ENCODE results near the gene LCMT2. TPM values are rescaled to one million over a fixed set of nuclear protein-coding genes. Genes with fewer than 3 reads are reported as not detected.

Gene LCMT2
- 16.0 TPM for polyA plus RNA-seq (2013, experiment 1 of 4)
- polyA plus RNA-seq (2013, experiment 2 of 4): 21.3 TPM
- polyA plus RNA-seq (2013, experiment 3 of 4): 12.4 TPM
- polyA plus RNA-seq (2013, experiment 4 of 4): 12.7 TPM

GRCh38 chr15:43329960-43330779 is at the start of gene LCMT2:
TSS of gene LCMT2 (minus strand) at chr15:43330573. CDS start at chr15:43330489, 84 bp downstream.
- H3K4me3 ChIP-seq (ENCODE audit: insufficient read depth, low read depth, low read length): peak within 1 kb of the TSS; percentile 89
- no peaks in the 10 kb centered on the region for H3K27me3 ChIP-seq (ENCODE audit: control insufficient read depth, insufficient read depth, low read length, poor library complexity, severe bottlenecking)
- peaks cover 4% of the 10 kb centered on the region for H3K4me1 ChIP-seq (ENCODE audit: control insufficient read depth, insufficient read depth, low read length)
- peak within 1 kb of the TSS; percentile 91 for H3K27ac ChIP-seq (ENCODE audit: insufficient read depth, low read depth, low read length, poor library complexity, severe bottlenecking)
- H3K9me3 ChIP-seq (ENCODE audit: control insufficient read depth, low read length): no peaks in the 10 kb centered on the region
- WGBS, 2 experiments: 0% methylated on average over 86 of the region's 86 CpGs
- no peaks in the 10 kb centered on the region for H3K36me3 ChIP-seq (ENCODE audit: control insufficient read depth, insufficient read depth, low read length)

- H3K27ac ChIP-seq (ENCODE audit: insufficient read depth, low read depth, low read length, poor library complexity, severe bottlenecking): no peak overlapping the region
- no peaks in the 10 kb centered on the region for H3K4me1 ChIP-seq (ENCODE audit: control insufficient read depth, insufficient read depth, low read length)
- H3K9me3 ChIP-seq (ENCODE audit: control insufficient read depth, low read length): no peaks in the 10 kb centered on the region
- H3K36me3 ChIP-seq (ENCODE audit: control insufficient read depth, insufficient read depth, low read length): peaks cover 28% of the 10 kb centered on the region
- H3K27me3 ChIP-seq (ENCODE audit: control insufficient read depth, insufficient read depth, low read length, poor library complexity, severe bottlenecking): no peaks in the 10 kb centered on the region
- no peak overlapping the region for H3K4me3 ChIP-seq (ENCODE audit: insufficient read depth, low read depth, low read length)
Measured at GRCh38 chr15:43378601-43379000, 48.2 kb upstream of the LCMT2 start.

- Histone ChIP-seq H3K27ac (ENCODE audit: insufficient read depth, low read depth, low read length, poor library complexity, severe bottlenecking) (no peak overlapping the region), H3K4me1 (ENCODE audit: control insufficient read depth, insufficient read depth, low read length) (peaks cover 4% of the 10 kb centered on the region), H3K9me3 (ENCODE audit: control insufficient read depth, low read length) (no peaks in the 10 kb centered on the region), H3K27me3 (ENCODE audit: control insufficient read depth, insufficient read depth, low read length, poor library complexity, severe bottlenecking) (no peaks in the 10 kb centered on the region), H3K36me3 (ENCODE audit: control insufficient read depth, insufficient read depth, low read length) (peaks cover 23% of the 10 kb centered on the region), H3K4me3 (ENCODE audit: insufficient read depth, low read depth, low read length) (no peak overlapping the region)
- WGBS, 2 experiments: 82 to 87% methylated on average over 13 of the region's 13 CpGs
Measured at GRCh38 chr15:43376017-43376705, 45.8 kb upstream of the LCMT2 start.

- H3K27ac ChIP-seq (ENCODE audit: insufficient read depth, low read depth, low read length, poor library complexity, severe bottlenecking): no peak within 1 kb of the TSS
- no peaks in the 10 kb centered on the region for H3K27me3 ChIP-seq (ENCODE audit: control insufficient read depth, insufficient read depth, low read length, poor library complexity, severe bottlenecking)
- peak within 1 kb of the TSS; percentile 86 for H3K4me3 ChIP-seq (ENCODE audit: insufficient read depth, low read depth, low read length)
- H3K36me3 ChIP-seq (ENCODE audit: control insufficient read depth, insufficient read depth, low read length): peaks cover 11% of the 10 kb centered on the region
- H3K9me3 ChIP-seq (ENCODE audit: control insufficient read depth, low read length): no peaks in the 10 kb centered on the region
- 1% methylated on average over 61 to 65 of the region's 66 CpGs for WGBS, 2 experiments
- H3K4me1 ChIP-seq (ENCODE audit: control insufficient read depth, insufficient read depth, low read length): peaks cover 12% of the 10 kb centered on the region
Measured at GRCh38 chr15:43370975-43371974, 40.9 kb upstream of the LCMT2 start, which contains the start of the genes TUBGCP4 and ZSCAN29. TSS of gene TUBGCP4 (plus strand) at chr15:43371101. CDS start at chr15:43371355, 254 bp downstream. TSS of gene ZSCAN29 (minus strand) at chr15:43371043. CDS start at chr15:43369913, 1,130 bp downstream.

- Histone ChIP-seq H3K9me3 (ENCODE audit: control insufficient read depth, low read length) (no peaks in the 10 kb centered on the region), H3K4me1 (ENCODE audit: control insufficient read depth, insufficient read depth, low read length) (peaks cover 12% of the 10 kb centered on the region), H3K36me3 (ENCODE audit: control insufficient read depth, insufficient read depth, low read length) (peaks cover 11% of the 10 kb centered on the region), H3K27ac (ENCODE audit: insufficient read depth, low read depth, low read length, poor library complexity, severe bottlenecking) (no peak overlapping the region), H3K27me3 (ENCODE audit: control insufficient read depth, insufficient read depth, low read length, poor library complexity, severe bottlenecking) (no peaks in the 10 kb centered on the region), H3K4me3 (ENCODE audit: insufficient read depth, low read depth, low read length) (peak overlapping the region; percentile 86)
- WGBS, 2 experiments: 1% methylated on average over 45 of the region's 45 CpGs
Measured at GRCh38 chr15:43370310-43370974, 40.1 kb upstream of the LCMT2 start.

- no peak overlapping the region for H3K4me3 ChIP-seq (ENCODE audit: insufficient read depth, low read depth, low read length)
- H3K36me3 ChIP-seq (ENCODE audit: control insufficient read depth, insufficient read depth, low read length): peaks cover 74% of the 10 kb centered on the region
- WGBS, 2 experiments: 92 to 97% methylated on average over 6 to 7 of the region's 7 CpGs
Measured at GRCh38 chr15:43361313-43361903, 31.0 kb upstream of the LCMT2 start.

GRCh38 chr15:43360821-43361220 is 30.4 kb upstream of the LCMT2 start:
- Histone ChIP-seq H3K36me3 (ENCODE audit: control insufficient read depth, insufficient read depth, low read length) (peaks cover 73% of the 10 kb centered on the region), H3K9me3 (ENCODE audit: control insufficient read depth, low read length) (peaks cover 7% of the 10 kb centered on the region)
- WGBS, 2 experiments: 95% methylated on average over 4 of the region's 4 CpGs

More at GRCh38 chr15:43361313-43361903, 31.0 kb upstream of the LCMT2 start:
- H3K4me1 ChIP-seq (ENCODE audit: control insufficient read depth, insufficient read depth, low read length): no peaks in the 10 kb centered on the region
- H3K27ac ChIP-seq (ENCODE audit: insufficient read depth, low read depth, low read length, poor library complexity, severe bottlenecking): no peak overlapping the region
- no peaks in the 10 kb centered on the region for H3K27me3 ChIP-seq (ENCODE audit: control insufficient read depth, insufficient read depth, low read length, poor library complexity, severe bottlenecking)
- peaks cover 7% of the 10 kb centered on the region for H3K9me3 ChIP-seq (ENCODE audit: control insufficient read depth, low read length)

GRCh38 chr15:43352693-43353382 is 22.5 kb upstream of the LCMT2 start:
- H3K4me1 ChIP-seq (ENCODE audit: control insufficient read depth, insufficient read depth, low read length): no peaks in the 10 kb centered on the region
- WGBS, 2 experiments: 97 to 98% methylated on average over 2 of the region's 2 CpGs
- H3K36me3 ChIP-seq (ENCODE audit: control insufficient read depth, insufficient read depth, low read length): peaks cover 15% of the 10 kb centered on the region
- H3K9me3 ChIP-seq (ENCODE audit: control insufficient read depth, low read length): no peaks in the 10 kb centered on the region
- H3K4me3 ChIP-seq (ENCODE audit: insufficient read depth, low read depth, low read length): no peak overlapping the region
- no peaks in the 10 kb centered on the region for H3K27me3 ChIP-seq (ENCODE audit: control insufficient read depth, insufficient read depth, low read length, poor library complexity, severe bottlenecking)
- H3K27ac ChIP-seq (ENCODE audit: insufficient read depth, low read depth, low read length, poor library complexity, severe bottlenecking): no peak overlapping the region

More at GRCh38 chr15:43360821-43361220, 30.4 kb upstream of the LCMT2 start:
- Histone ChIP-seq H3K27ac (ENCODE audit: insufficient read depth, low read depth, low read length, poor library complexity, severe bottlenecking) (no peak overlapping the region), H3K27me3 (ENCODE audit: control insufficient read depth, insufficient read depth, low read length, poor library complexity, severe bottlenecking) (no peaks in the 10 kb centered on the region), H3K4me3 (ENCODE audit: insufficient read depth, low read depth, low read length) (no peak overlapping the region), H3K4me1 (ENCODE audit: control insufficient read depth, insufficient read depth, low read length) (no peaks in the 10 kb centered on the region)
